ENCODE measurements around the gene SLC5A9. TPM values are rescaled to one million over a fixed set of nuclear protein-coding genes. Genes with fewer than 3 reads are reported as not detected.

SLC5A9 gene
- total and polyA plus RNA-seq, 2 experiments from 2014 or later, result not detected

DNA sequence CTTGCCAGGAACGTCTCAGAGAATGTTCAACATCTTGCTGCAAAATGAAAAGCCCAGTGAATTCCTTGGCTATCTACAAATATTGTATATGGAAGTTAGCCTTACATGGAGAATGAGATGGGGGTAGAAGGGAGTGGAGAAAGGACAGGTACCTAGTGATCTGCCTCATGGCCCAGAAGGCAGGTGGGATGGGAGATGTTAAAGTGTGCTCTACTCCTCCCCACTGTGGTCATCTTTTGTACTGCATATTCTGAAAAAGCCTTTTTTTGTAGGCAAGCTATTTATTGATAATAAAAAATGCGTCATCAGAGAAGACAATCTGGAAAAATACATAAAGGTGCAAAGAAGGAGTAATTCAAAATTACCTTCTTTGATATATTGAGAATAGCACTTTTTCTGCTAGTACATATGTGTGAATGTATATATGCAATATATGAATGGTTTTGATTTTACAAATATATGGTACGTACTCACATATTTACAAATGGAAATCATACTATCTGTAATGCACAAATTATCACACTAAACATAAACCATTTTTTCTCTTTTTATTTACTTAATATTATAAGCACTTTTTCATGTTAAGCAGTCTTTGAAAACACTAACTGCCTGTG lies 19.1 kb upstream of the SLC5A9 start:
- in situ Hi-C loops (cut with MboI), result no loop called here
- peak; percentile 51 for DNase-seq

DNA sequence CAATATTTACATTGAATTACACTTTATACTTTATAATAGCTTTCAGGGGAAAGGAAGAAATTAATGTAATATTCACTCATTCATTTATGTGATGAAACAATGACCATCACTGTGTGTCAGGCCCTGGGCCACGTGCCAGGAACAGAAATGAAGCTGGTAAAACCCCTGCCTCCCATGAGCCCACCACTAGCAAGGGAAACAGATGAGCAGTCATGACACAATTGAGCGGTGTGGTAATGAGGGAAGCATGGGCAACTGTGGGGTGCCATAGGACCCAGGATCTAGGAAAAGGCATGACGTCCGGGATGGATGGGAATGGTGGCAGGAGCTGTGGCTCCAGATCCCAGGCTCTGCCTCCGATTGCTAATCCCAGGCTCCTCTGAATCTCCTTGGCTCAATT lies 17.0 kb upstream of the SLC5A9 start:
- Histone ChIP-seq H3K9me2 (ENCODE audit: insufficient read depth) (no peaks in the 10 kb centered on the region), H4K20me1 (ENCODE audit: insufficient read depth) (no peaks in the 10 kb centered on the region), H3K4me2 (ENCODE audit: unreplicated experiment) (no peak overlapping the region), H2AFZ (no peak overlapping the region), H3K4me1 (ENCODE audit: insufficient read depth) (peaks cover 15% of the 10 kb centered on the region), H3F3A (ENCODE audit: insufficient read depth) (peaks cover 17% of the 10 kb centered on the region), H3K36me3 (ENCODE audit: low read depth) (no peaks in the 10 kb centered on the region), H3K27me3 (replicated peaks; ENCODE audit: insufficient read depth) (peaks cover 33% of the 10 kb centered on the region), H3K9ac (no peak overlapping the region), H3K4me3 (no peak overlapping the region), H3K9me3 (ENCODE audit: low read depth) (no peaks in the 10 kb centered on the region), H3K79me2 (ENCODE audit: insufficient read depth) (no peaks in the 10 kb centered on the region), H3K27ac (no peak overlapping the region)
- no peak for TF ChIP-seq EZH2 (IDR thresholded peaks at IDR 0.05; ENCODE audit: insufficient read depth, poor library complexity, severe bottlenecking)
- TF ChIP-seq EZH2phosphoT487 (IDR thresholded peaks at IDR 0.05; ENCODE audit: insufficient read depth, low read depth), result no peak
- in situ Hi-C loops (cut with MboI), result no loop called here
- 75 to 80% methylated on average over 4 to 5 of the region's 5 CpGs for WGBS, 2 experiments (ENCODE audit: low coverage in 1 of 2, low lambda C conversion rate in 2 of 2, missing lambda C conversion rate in 2 of 2)
- no peak for DNase-seq

More for the DNA sequence above, 19.1 kb upstream of the SLC5A9 start:
- H3K4me3 ChIP-seq, result no peak overlapping the region
- no peaks in the 10 kb centered on the region for H3K9me2 ChIP-seq (ENCODE audit: insufficient read depth)
- no peak overlapping the region for H2AFZ ChIP-seq
- no peak overlapping the region for H3K9ac ChIP-seq
- H3K4me2 ChIP-seq (ENCODE audit: unreplicated experiment), result no peak overlapping the region
- 19 to 30% methylated on average over 3 of the region's 3 CpGs for WGBS, 2 experiments (ENCODE audit: low coverage in 1 of 2, low lambda C conversion rate in 2 of 2, missing lambda C conversion rate in 2 of 2)
- H3F3A ChIP-seq (ENCODE audit: insufficient read depth), result peaks cover 17% of the 10 kb centered on the region
- no peak overlapping the region for H3K27ac ChIP-seq
- TF ChIP-seq EZH2phosphoT487 (IDR thresholded peaks at IDR 0.05; ENCODE audit: insufficient read depth, low read depth), result no peak
- no peak for TF ChIP-seq EZH2 (IDR thresholded peaks at IDR 0.05; ENCODE audit: insufficient read depth, poor library complexity, severe bottlenecking)
- no peaks in the 10 kb centered on the region for H3K79me2 ChIP-seq (ENCODE audit: insufficient read depth)
- H4K20me1 ChIP-seq (ENCODE audit: insufficient read depth), result no peaks in the 10 kb centered on the region
- no peaks in the 10 kb centered on the region for H3K9me3 ChIP-seq (ENCODE audit: low read depth)
- H3K27me3 ChIP-seq (replicated peaks; ENCODE audit: insufficient read depth), result peaks cover 49% of the 10 kb centered on the region
- H3K4me1 ChIP-seq (ENCODE audit: insufficient read depth), result peaks cover 15% of the 10 kb centered on the region
- H3K36me3 ChIP-seq (ENCODE audit: low read depth), result no peaks in the 10 kb centered on the region

GRCh38 chr1:48206371-48206770 lies 16.1 kb upstream of the SLC5A9 start:
- Histone ChIP-seq H3K36me3 (ENCODE audit: low read depth) (no peaks in the 10 kb centered on the region), H3K9ac (no peak overlapping the region), H3K27ac (no peak overlapping the region), H3K9me2 (ENCODE audit: insufficient read depth) (no peaks in the 10 kb centered on the region), H3K4me1 (ENCODE audit: insufficient read depth) (peaks cover 14% of the 10 kb centered on the region), H3K79me2 (ENCODE audit: insufficient read depth) (no peaks in the 10 kb centered on the region), H3K4me2 (ENCODE audit: unreplicated experiment) (no peak overlapping the region), H3K9me3 (ENCODE audit: low read depth) (no peaks in the 10 kb centered on the region), H4K20me1 (ENCODE audit: insufficient read depth) (no peaks in the 10 kb centered on the region), H3K4me3 (no peak overlapping the region), H2AFZ (no peak overlapping the region), H3K27me3 (replicated peaks; ENCODE audit: insufficient read depth) (peaks cover 24% of the 10 kb centered on the region), H3F3A (ENCODE audit: insufficient read depth) (peaks cover 15% of the 10 kb centered on the region)
- no peak for DNase-seq
- TF ChIP-seq EZH2 (IDR thresholded peaks at IDR 0.05; ENCODE audit: insufficient read depth, poor library complexity, severe bottlenecking) (no peak), EZH2phosphoT487 (IDR thresholded peaks at IDR 0.05; ENCODE audit: insufficient read depth, low read depth) (no peak)
- in situ Hi-C loops (cut with MboI), result no loop called here
- 78 to 79% methylated on average over 5 of the region's 5 CpGs for WGBS, 2 experiments (ENCODE audit: low coverage in 1 of 2, low lambda C conversion rate in 2 of 2, missing lambda C conversion rate in 2 of 2)

GRCh38 chr1:48207131-48207530 lies 15.4 kb upstream of the SLC5A9 start:
- Histone ChIP-seq H3K9me2 (ENCODE audit: insufficient read depth) (no peaks in the 10 kb centered on the region), H3K9me3 (ENCODE audit: low read depth) (no peaks in the 10 kb centered on the region), H3F3A (ENCODE audit: insufficient read depth) (peaks cover 11% of the 10 kb centered on the region), H3K36me3 (ENCODE audit: low read depth) (no peaks in the 10 kb centered on the region), H3K27ac (no peak overlapping the region), H3K9ac (no peak overlapping the region), H3K4me3 (no peak overlapping the region), H3K4me1 (ENCODE audit: insufficient read depth) (peaks cover 8% of the 10 kb centered on the region), H4K20me1 (ENCODE audit: insufficient read depth) (no peaks in the 10 kb centered on the region), H3K79me2 (ENCODE audit: insufficient read depth) (no peaks in the 10 kb centered on the region), H3K27me3 (replicated peaks; ENCODE audit: insufficient read depth) (peaks cover 23% of the 10 kb centered on the region), H3K4me2 (ENCODE audit: unreplicated experiment) (no peak overlapping the region), H2AFZ (no peak overlapping the region)
- 65 to 80% methylated on average over 3 of the region's 3 CpGs for WGBS, 2 experiments (ENCODE audit: low coverage in 1 of 2, low lambda C conversion rate in 2 of 2, missing lambda C conversion rate in 2 of 2)
- TF ChIP-seq EZH2phosphoT487 (IDR thresholded peaks at IDR 0.05; ENCODE audit: insufficient read depth, low read depth) (no peak), EZH2 (IDR thresholded peaks at IDR 0.05; ENCODE audit: insufficient read depth, poor library complexity, severe bottlenecking) (no peak)
- DNase-seq, result no peak
- in situ Hi-C loops (cut with MboI), result no loop called here

All from GM23248 (cell line).